D341Med (cell line): Measurements from ENCODE around the gene FNDC3B.
"Not testable (repeated sequence)": the region's sequence is repeated elsewhere in the genome, so short reads cannot be mapped to it uniquely, and the experiment has no call there.

Experiments
- DNase-seq: peaks from one replicate; pipeline ENCODE4 v3.0.0; 2012; ENCODE audit warnings: low spot score

FNDC3B gene

GRCh38 chr3:172039436-172040077 is at the start of gene FNDC3B:
FNDC3B (plus strand) TSS chr3:172039578; CDS start chr3:172112480, 72,902 bp downstream.
- DNase-seq = peak; percentile 92

- not testable (repeated sequence) for DNase-seq
These were observed 49.1 kb upstream of the FNDC3B start for GRCh38 chr3:171990239-171990638.

- DNase-seq = no peak
These were observed 48.2 kb upstream of the FNDC3B start for GRCh38 chr3:171991166-171991565.

GRCh38 chr3:171994646-171995428 is 44.5 kb upstream of the FNDC3B start:
- DNase-seq = no peak

GRCh38 chr3:171995486-171995885 is 43.9 kb upstream of the FNDC3B start:
- DNase-seq = no peak

GRCh38 chr3:171996178-171996817 is 43.1 kb upstream of the FNDC3B start:
- no peak for DNase-seq

- not testable (repeated sequence) for DNase-seq
These were observed 40.6 kb upstream of the FNDC3B start for GRCh38 chr3:171998731-171999130.

- DNase-seq = not testable (repeated sequence)
These were observed 37.8 kb upstream of the FNDC3B start for GRCh38 chr3:172001616-172002015.

GRCh38 chr3:172002512-172003078 is 36.8 kb upstream of the FNDC3B start:
- DNase-seq = no peak

GRCh38 chr3:172003146-172003545 is 36.2 kb upstream of the FNDC3B start:
- no peak for DNase-seq

- no peak for DNase-seq
These were observed 32.4 kb upstream of the FNDC3B start for GRCh38 chr3:172007065-172007370.

GRCh38 chr3:172009803-172010202 is 29.6 kb upstream of the FNDC3B start:
- DNase-seq = no peak

- no peak for DNase-seq
These were observed 26.6 kb upstream of the FNDC3B start for GRCh38 chr3:172012775-172013174.

- no peak for DNase-seq
These were observed 25.2 kb upstream of the FNDC3B start for GRCh38 chr3:172014145-172014544.

GRCh38 chr3:172018364-172018763 is 21.0 kb upstream of the FNDC3B start:
- DNase-seq = no peak

- no peak for DNase-seq
These were observed 18.6 kb upstream of the FNDC3B start for GRCh38 chr3:172020763-172021162.

- DNase-seq = no peak
These were observed 18.2 kb upstream of the FNDC3B start for GRCh38 chr3:172021164-172021563.

GRCh38 chr3:172021859-172022258 is 17.5 kb upstream of the FNDC3B start:
- DNase-seq = no peak

GRCh38 chr3:172023915-172024314 is 15.5 kb upstream of the FNDC3B start:
- no peak for DNase-seq

GRCh38 chr3:172024679-172025078 is 14.7 kb upstream of the FNDC3B start:
- no peak for DNase-seq

- DNase-seq = no peak
These were observed 9.8 kb upstream of the FNDC3B start for GRCh38 chr3:172029425-172030098.

GRCh38 chr3:172030181-172030580 is 9.2 kb upstream of the FNDC3B start:
- DNase-seq = no peak
